Activated CD8-positive, alpha-beta memory T cell treated with anti-CD3 and anti-CD28 coated beads, Interleukin-2, amount 10 ng/mL, durations not matched to agents 7 days and 5 days (primary cell): ENCODE data around the gene TWSG1. TPM values are rescaled to one million over a fixed set of nuclear protein-coding genes. Genes with fewer than 3 reads are reported as not detected.
"Not testable (repeated sequence)": the region's sequence is repeated elsewhere in the genome, so short reads cannot be mapped to it uniquely, and the experiment has no call there.

Source experiments
- ATAC-seq: fragments of 150-1000 bp; cut with Tn5 transposase; one replicate; pipeline ENCODE4 v1.10.0; 2021; ENCODE audit warnings: moderate library complexity
- CTCF ChIA-PET: fragments of 350-600 bp; sonication (Branson Sonifier 250); formaldehyde crosslinking; loops from one replicate; lab custom pipeline; 2021; ENCODE audit warnings: antibody characterized with exemption; lab: Charles Lee
- DNase-seq: peaks from one replicate; pipeline ENCODE4 v3.0.0-alpha.2; 2020
- H3K27ac Mint-ChIP-seq: one replicate; pipeline ENCODE4 v1.8.0; 2021; ENCODE audit warnings: mild to moderate bottlenecking, mixed read lengths
- H3K27me3 Mint-ChIP-seq: one replicate; pipeline ENCODE4 v1.8.0; 2021; ENCODE audit warnings: mixed read lengths
- H3K36me3 Mint-ChIP-seq: one replicate; pipeline ENCODE4 v1.8.0; 2021; ENCODE audit warnings: mild to moderate bottlenecking, mixed read lengths
- H3K4me1 Mint-ChIP-seq: one replicate; pipeline ENCODE4 v1.8.0; 2021; ENCODE audit warnings: mixed read lengths
- H3K4me3 Mint-ChIP-seq: one replicate; pipeline ENCODE4 v1.8.0; 2021; ENCODE audit warnings: mild to moderate bottlenecking, moderate library complexity, mixed read lengths
- H3K9me3 Mint-ChIP-seq: one replicate; pipeline ENCODE4 v1.8.0; 2022; ENCODE audit warnings: low read depth, mixed read lengths
- total RNA-seq, 2 experiments: library from RNA; stranded (reverse); gene quantifications; one replicate each; pipeline ENCODE4 v1.2.3, GENCODE V29; 2021

The TWSG1 gene
- total RNA-seq, 2 experiments from 2014 or later, result 11.2 TPM

- DNase-seq (no peak), ATAC-seq (no peak)
- H3K4me3 Mint-ChIP-seq, result no peak overlapping the region
- no peak overlapping the region for H3K27ac Mint-ChIP-seq
- CTCF ChIA-PET, result no interaction called here
- peaks cover 10% of the 10 kb centered on the region for H3K27me3 Mint-ChIP-seq
- H3K4me1 Mint-ChIP-seq, result no peaks in the 10 kb centered on the region
- H3K9me3 Mint-ChIP-seq, result no peaks in the 10 kb centered on the region
- no peaks in the 10 kb centered on the region for H3K36me3 Mint-ChIP-seq
Measured at GRCh38 chr18:9441061-9441460, 106.5 kb downstream of the TWSG1 start.

DNA sequence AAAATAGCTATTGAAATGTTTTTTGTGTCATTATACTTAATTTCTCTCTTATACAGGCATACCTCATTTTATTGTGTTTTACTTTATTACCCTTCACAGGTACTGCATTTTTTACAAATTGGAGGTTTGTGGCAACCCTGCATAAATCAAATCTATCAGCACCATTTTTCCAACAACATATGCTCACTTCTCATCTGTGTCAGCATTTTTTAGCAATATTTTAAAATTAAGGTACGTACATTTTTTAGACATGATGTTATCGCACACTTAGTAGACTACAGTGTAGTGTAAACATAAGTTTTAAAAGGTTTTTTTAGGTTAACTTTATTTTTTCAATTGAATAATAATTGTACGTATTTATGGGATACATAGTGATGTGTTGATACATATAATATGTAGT, 110.0 kb downstream of the TWSG1 start:
- H3K4me3 Mint-ChIP-seq, result no peak overlapping the region
- DNase-seq (no peak), ATAC-seq (no peak)
- H3K27me3 Mint-ChIP-seq, result peaks cover 10% of the 10 kb centered on the region
- CTCF ChIA-PET, result interaction anchor here (0.6 kb wide), 1 partner anchor 217 kb away, joined by 4 read pairs; no protein-coding TSS in a partner anchor
- H3K27ac Mint-ChIP-seq, result no peak overlapping the region
- H3K9me3 Mint-ChIP-seq, result no peaks in the 10 kb centered on the region
- H3K36me3 Mint-ChIP-seq, result no peaks in the 10 kb centered on the region
- no peaks in the 10 kb centered on the region for H3K4me1 Mint-ChIP-seq

- CTCF ChIA-PET, result no interaction called here
- Mint-ChIP-seq H3K4me1 (no peaks in the 10 kb centered on the region), H3K27me3 (peaks cover 16% of the 10 kb centered on the region), H3K27ac (no peak overlapping the region), H3K9me3 (no peaks in the 10 kb centered on the region), H3K4me3 (no peak overlapping the region), H3K36me3 (no peaks in the 10 kb centered on the region)
- DNase-seq, result no peak
- no peak for ATAC-seq
Measured at GRCh38 chr18:9446839-9447238, 112.3 kb downstream of the TWSG1 start.

GRCh38 chr18:9447334-9447733, 112.8 kb downstream of the TWSG1 start:
- no peak for ATAC-seq
- Mint-ChIP-seq H3K27ac (no peak overlapping the region), H3K36me3 (no peaks in the 10 kb centered on the region), H3K4me1 (no peaks in the 10 kb centered on the region), H3K9me3 (no peaks in the 10 kb centered on the region), H3K4me3 (no peak overlapping the region), H3K27me3 (peaks cover 13% of the 10 kb centered on the region)
- CTCF ChIA-PET, result no interaction called here
- DNase-seq, result no peak

- no peak for ATAC-seq
- Mint-ChIP-seq H3K4me1 (no peaks in the 10 kb centered on the region), H3K27me3 (peaks cover 14% of the 10 kb centered on the region), H3K36me3 (no peaks in the 10 kb centered on the region), H3K27ac (no peak overlapping the region), H3K4me3 (no peak overlapping the region), H3K9me3 (no peaks in the 10 kb centered on the region)
- no peak for DNase-seq
- CTCF ChIA-PET, result no interaction called here
Measured at GRCh38 chr18:9449600-9450414, 115.2 kb downstream of the TWSG1 start.

GRCh38 chr18:9450920-9451319, 116.3 kb downstream of the TWSG1 start:
- not testable (repeated sequence) for DNase-seq, H3K4me1 Mint-ChIP-seq, H3K27ac Mint-ChIP-seq, H3K9me3 Mint-ChIP-seq, H3K4me3 Mint-ChIP-seq, H3K36me3 Mint-ChIP-seq, ATAC-seq
- peaks cover 11% of the 10 kb centered on the region for H3K27me3 Mint-ChIP-seq
- CTCF ChIA-PET, result interaction anchor here (1.3 kb wide), 1 partner anchor 12 kb away, joined by 3 read pairs; no protein-coding TSS in a partner anchor

Other genes with a start within 250 kb of the TWSG1 start
- 100 to 1,000 TPM; 222 to 302 TPM for gene NDUFV2, start 232.1 kb upstream of the TWSG1 start, total RNA-seq
- 10 to 100 TPM; 67.5 to 76.9 TPM for gene ANKRD12, start 198.0 kb upstream of the TWSG1 start, total RNA-seq
- gene RALBP1, start 140.7 kb downstream of the TWSG1 start, total RNA-seq, result 10 to 100 TPM; 55.1 to 57.2 TPM